HG03460 (cell line): ENCODE data around the gene GALNS.

ENCODE experiments used
- ATAC-seq: cut with Tn5 transposase; IDR thresholded peaks from one replicate; pipeline ENCODE4 v1.9.1; 2021; ENCODE audit not compliant: unreplicated experiment

Gene GALNS

GRCh38 chr16:88785106-88785924 lies 71.4 kb downstream of the GALNS start, which contains the start of gene PIEZO1:
Gene PIEZO1, minus strand, starts transcription at chr16:88785220. Its CDS starts 256 bp downstream, at chr16:88784964.
- no peak for ATAC-seq

- ATAC-seq = no peak
Observed at GRCh38 chr16:88784856-88785105, 72.0 kb downstream of the GALNS start.

DNA sequence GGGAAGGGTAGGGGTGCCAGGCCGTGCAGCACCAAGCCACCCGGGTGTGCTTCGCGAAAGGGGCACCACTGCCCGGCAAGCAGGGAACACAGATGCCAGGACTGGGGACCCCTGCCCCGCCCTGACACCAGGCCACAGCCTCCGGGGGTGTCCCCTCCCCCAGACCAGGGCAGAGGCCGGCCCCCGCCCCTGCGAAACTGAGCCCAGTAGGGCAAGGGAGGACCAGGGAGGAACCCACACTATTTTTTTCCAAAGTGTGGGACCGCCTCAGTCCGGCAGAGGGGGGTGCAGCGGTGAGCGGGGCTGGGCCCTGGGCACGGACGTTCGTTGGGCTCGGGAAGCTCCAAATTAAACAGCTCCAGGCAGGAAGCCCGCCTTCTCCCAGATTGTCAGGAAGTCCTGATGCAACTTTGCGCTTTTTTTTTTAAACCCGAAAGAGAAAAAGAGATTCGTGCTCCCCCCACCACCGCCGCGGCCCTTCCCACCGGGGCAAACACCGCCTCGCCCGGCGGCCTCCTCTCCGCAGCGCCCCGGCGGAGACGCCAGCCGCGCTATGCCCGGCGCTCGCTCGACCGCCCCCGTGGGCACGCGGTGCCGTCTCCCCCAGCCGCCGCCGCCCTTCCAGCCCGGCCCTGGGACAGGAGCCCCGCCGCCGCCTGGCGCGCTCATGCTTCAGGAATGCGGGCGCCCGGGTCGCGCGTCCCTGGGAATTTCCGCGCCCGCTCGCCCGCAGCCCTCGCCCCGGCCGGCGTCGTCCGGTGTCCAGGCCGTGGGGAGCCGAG lies 72.5 kb downstream of the GALNS start:
- no peak for ATAC-seq

- no peak for ATAC-seq
Observed at GRCh38 chr16:88783391-88784073, 73.2 kb downstream of the GALNS start.

- ATAC-seq = no peak
Observed at GRCh38 chr16:88782454-88783390, 74.0 kb downstream of the GALNS start.

DNA sequence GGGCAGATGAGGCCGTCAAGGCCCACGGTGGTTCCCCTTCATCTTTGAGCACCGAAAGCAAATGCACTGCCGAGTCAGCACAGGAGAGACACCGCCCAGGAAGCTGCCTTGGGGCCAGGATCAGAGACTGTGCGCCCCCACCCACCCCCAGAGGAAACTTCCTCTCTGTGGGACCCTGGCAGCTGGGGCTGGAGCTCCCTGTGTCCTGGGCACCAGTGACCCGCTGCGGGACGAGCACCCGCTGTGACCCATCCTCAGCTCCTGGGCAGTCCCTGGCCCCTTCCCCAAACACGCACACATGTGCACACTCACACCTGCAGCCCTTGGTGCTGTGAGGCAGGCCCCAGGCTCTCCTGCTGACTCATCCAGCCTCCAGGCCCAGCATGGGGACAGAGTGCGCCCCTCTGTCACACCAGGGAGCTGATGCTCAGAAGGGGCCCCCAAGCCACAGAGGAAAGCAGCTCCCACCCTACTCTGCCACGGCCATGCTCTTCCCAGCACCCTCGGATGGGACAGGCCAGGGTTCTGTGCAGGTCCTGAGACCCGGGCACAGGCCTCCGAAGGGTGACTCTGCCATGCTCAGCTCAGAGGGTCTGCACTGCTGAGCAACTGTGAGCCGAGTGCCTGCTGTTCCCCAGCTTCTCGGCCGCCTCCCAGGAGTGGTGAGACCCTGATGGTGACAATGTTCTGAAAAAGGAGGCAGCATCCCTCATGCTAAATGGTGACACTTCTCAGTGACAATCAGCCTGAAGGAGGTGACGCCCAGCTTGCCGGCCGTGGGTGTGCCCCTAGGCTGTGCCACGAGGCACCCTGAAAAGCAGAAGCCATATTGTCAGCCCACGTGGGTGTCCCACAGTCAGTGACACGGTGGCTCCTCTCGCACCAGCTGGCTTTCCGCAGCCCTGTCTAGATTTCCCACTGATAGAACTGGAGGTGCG lies 75.3 kb downstream of the GALNS start:
- peak; percentile 45 for ATAC-seq

GRCh38 chr16:88780142-88781062 lies 76.3 kb downstream of the GALNS start:
- no peak for ATAC-seq

GRCh38 chr16:88779406-88780141 lies 77.2 kb downstream of the GALNS start:
- ATAC-seq = no peak

DNA sequence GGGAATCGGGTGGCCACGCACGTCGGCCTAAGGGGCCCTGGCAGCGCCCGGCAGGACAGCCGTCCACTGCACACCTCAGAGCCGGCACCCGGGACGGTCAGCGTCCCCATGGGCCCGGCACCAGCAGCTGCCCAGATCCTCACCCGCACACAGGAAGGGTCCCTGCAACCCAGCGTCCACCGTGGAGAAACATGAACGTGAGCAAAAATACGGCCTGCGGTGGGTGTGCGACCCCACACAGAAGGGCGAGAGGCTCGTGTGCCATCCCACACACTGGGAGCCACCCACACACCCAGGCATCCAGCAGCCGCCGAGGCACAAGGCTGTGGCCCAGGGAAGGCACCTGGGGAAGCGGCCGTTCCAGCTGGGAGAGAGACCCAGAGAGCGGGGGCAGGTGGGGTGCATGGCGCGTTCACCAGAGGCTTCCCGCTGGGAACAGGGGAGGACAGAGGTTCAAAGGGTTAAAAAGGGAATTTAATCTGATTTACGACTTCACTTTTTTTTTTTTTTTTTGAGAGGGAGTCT lies 78.1 kb downstream of the GALNS start:
- no peak for ATAC-seq

GRCh38 chr16:88778271-88778525 lies 78.5 kb downstream of the GALNS start:
- no peak for ATAC-seq

- no peak for ATAC-seq
Observed at GRCh38 chr16:88777471-88778270, 79.1 kb downstream of the GALNS start.

DNA sequence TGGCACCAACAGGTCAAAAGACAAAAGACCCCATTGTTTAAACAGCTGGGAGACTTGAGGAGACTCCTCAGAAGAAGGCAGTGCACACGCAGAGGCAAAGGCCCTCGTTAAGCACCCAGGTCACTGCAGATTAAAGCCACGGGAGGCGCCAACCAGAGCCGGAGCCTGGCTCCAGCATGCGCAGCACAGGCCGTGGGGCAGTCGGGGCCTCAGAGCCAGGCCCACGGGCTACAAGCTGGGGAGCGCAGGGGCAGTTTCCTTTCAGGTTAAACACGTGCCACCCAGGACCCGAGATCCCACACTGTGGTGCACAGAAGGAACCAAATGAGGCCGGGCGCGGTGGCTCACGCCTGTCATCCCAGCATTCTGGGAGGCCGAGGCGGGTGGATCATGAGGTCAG lies 80.9 kb downstream of the GALNS start:
- no peak for ATAC-seq

- no peak for ATAC-seq
Observed at GRCh38 chr16:88774544-88775393, 82.0 kb downstream of the GALNS start.

DNA sequence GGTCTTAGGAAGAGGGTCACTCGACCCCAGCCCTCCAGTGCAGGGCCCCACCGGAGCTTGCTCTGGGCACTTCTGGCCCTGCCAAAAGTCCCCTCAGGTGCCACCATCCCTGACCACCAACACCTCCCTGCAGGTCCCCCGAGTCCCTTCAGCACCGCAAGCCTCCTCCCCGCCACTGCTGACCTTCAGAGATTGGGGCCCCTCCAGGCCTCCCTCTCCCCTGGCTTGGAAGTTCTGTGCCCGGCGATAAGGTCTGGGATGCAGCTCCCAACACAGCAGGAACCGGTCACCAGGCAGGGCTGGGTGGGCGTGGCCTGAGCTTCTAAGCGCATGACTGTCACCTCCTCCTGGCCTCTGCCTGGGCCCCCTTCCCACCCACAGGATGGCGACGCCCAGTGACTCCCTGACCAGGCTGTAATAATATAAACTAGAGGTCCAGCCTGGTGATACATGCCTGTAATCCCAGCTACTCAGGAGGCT lies 82.9 kb downstream of the GALNS start:
- no peak for ATAC-seq

GRCh38 chr16:88772871-88773811 lies 83.6 kb downstream of the GALNS start:
- ATAC-seq = no peak
